ENCODE results near the gene POLR1E.

DNA sequence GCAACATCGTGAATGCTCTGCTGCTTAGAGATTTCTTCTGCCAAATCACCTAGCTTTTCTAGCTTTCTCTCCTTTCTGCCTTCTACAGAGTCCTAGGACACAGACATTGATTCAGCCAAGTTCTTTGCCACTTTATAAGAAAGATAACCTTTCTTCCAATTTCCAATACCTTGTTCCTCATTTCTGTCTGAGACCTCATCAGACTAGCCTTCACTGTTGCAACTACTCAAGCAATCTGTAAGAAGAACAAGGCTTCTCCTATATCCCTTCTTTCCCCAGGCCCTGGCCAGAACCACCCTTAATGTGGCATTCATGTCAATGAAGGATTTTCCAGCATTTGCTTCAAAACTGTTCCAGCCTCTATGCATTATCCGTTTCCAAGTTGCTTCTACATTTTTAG lies 66.1 kb downstream of the POLR1E start:
- no peak for TF ChIP-seq EZH2phosphoT487 (IDR thresholded peaks at IDR 0.05; ENCODE audit: borderline replicate concordance)
- TF ChIP-seq, protein P1, sequence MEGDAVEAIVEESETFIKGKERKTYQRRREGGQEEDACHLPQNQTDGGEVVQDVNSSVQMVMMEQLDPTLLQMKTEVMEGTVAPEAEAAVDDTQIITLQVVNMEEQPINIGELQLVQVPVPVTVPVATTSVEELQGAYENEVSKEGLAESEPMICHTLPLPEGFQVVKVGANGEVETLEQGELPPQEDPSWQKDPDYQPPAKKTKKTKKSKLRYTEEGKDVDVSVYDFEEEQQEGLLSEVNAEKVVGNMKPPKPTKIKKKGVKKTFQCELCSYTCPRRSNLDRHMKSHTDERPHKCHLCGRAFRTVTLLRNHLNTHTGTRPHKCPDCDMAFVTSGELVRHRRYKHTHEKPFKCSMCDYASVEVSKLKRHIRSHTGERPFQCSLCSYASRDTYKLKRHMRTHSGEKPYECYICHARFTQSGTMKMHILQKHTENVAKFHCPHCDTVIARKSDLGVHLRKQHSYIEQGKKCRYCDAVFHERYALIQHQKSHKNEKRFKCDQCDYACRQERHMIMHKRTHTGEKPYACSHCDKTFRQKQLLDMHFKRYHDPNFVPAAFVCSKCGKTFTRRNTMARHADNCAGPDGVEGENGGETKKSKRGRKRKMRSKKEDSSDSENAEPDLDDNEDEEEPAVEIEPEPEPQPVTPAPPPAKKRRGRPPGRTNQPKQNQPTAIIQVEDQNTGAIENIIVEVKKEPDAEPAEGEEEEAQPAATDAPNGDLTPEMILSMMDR (conservative IDR thresholded peaks at IDR 0.05; ENCODE audit: low read length), result no peak
